ENCODE data around the gene TKFC. TPM values are rescaled to one million over a fixed set of nuclear protein-coding genes. Genes with fewer than 3 reads are reported as not detected.
A peak's percentile ranks its signal among the peaks of the same experiment; 100 is the strongest.

The TKFC gene
- total and polyA plus RNA-seq, 9 of the 15 experiments (the other 6 are each of a cell fraction or from before 2014, with no cell fraction given) = 2.0 to 61.7 (median 28.5) TPM

GRCh38 chr11:61287338-61287977, 45.6 kb upstream of the TKFC start (continued):
- TF ChIP-seq ZBTB40 (IDR thresholded peaks at IDR 0.05) (0 out of 2 replicates have a peak, but pooled peaks have one; percentile 13), ZBTB40 (CRISPR knock-in tag; IDR thresholded peaks at IDR 0.05) (no peak), ZNF184 (CRISPR knock-in tag; IDR thresholded peaks at IDR 0.05) (no peak), THRAP3 (IDR thresholded peaks at IDR 0.05; ENCODE audit: borderline replicate concordance) (no peak), DNMT1 (IDR thresholded peaks at IDR 0.05) (no peak), CREB3L1 (IDR thresholded peaks at IDR 0.05; ENCODE audit: borderline replicate concordance, low read depth) (0 out of 2 replicates have a peak, but pooled peaks have one; percentile 20), NFATC3 (IDR thresholded peaks at IDR 0.05) (no peak; the same call in 1 of the 2 replicates), ZNF561 (CRISPR knock-in tag; conservative IDR thresholded peaks at IDR 0.05) (no peak), PTBP1 (IDR thresholded peaks at IDR 0.05; ENCODE audit: low read depth, low read length) (no peak), JUNB (CRISPR knock-in tag; conservative IDR thresholded peaks at IDR 0.05) (no peak), YY1 (IDR thresholded peaks at IDR 0.05; ENCODE audit: borderline replicate concordance in 1 of 3, control insufficient read depth in 1 of 3, extremely low read depth in 1 of 3, insufficient read depth in 3 of 3, insufficient read length in 1 of 3, insufficient replicate concordance in 2 of 3, low read depth in 1 of 3, low read length in 2 of 3) (no peak), PML (IDR thresholded peaks at IDR 0.05; ENCODE audit: low read length) (peak; percentile 91), ATF1 (CRISPR knock-in tag; IDR thresholded peaks at IDR 0.05) (no peak), ATF1 (tag; IDR thresholded peaks at IDR 0.05) (peak; percentile 63), ZNF232 (CRISPR knock-in tag; IDR thresholded peaks at IDR 0.05) (no peak), RB1 (IDR thresholded peaks at IDR 0.05; ENCODE audit: low read depth) (0 out of 2 replicates have a peak, but pooled peaks have one; percentile 32), DPF2 (IDR thresholded peaks at IDR 0.05) (peak; percentile 98)

Data from K562 (cell line).